ENCODE measurements around the gene NAA35.
"Not testable (repeated sequence)": the region's sequence is repeated elsewhere in the genome, so short reads cannot be mapped to it uniquely, and the experiment has no call there.

Gene NAA35

GRCh38 chr9:86034863-86035734 is 94.2 kb downstream of the NAA35 start:
- DNase-seq (ENCODE audit: low read depth), result peak; percentile 53

GRCh38 chr9:86035827-86036440 is 95.0 kb downstream of the NAA35 start:
- DNase-seq (ENCODE audit: low read depth), result no peak

- no peak for DNase-seq (ENCODE audit: low read depth)
Observed at GRCh38 chr9:86036555-86036954, 95.6 kb downstream of the NAA35 start.

GRCh38 chr9:86039991-86040860 is 99.3 kb downstream of the NAA35 start:
- peak; percentile 31 for DNase-seq (ENCODE audit: low read depth)

- DNase-seq (ENCODE audit: low read depth), result no peak
Observed at GRCh38 chr9:86040861-86041155, 99.9 kb downstream of the NAA35 start.

GRCh38 chr9:86041311-86041741 is 100.4 kb downstream of the NAA35 start:
- DNase-seq (ENCODE audit: low read depth), result no peak

GRCh38 chr9:86042199-86042978 is 101.4 kb downstream of the NAA35 start:
- DNase-seq (ENCODE audit: low read depth), result no peak

GRCh38 chr9:86043586-86043985 is 102.6 kb downstream of the NAA35 start:
- no peak for DNase-seq (ENCODE audit: low read depth)

- DNase-seq (ENCODE audit: low read depth), result no peak
Observed at GRCh38 chr9:86043999-86044398, 103.1 kb downstream of the NAA35 start.

GRCh38 chr9:86045654-86046053 is 104.7 kb downstream of the NAA35 start:
- no peak for DNase-seq (ENCODE audit: low read depth)

- no peak for DNase-seq (ENCODE audit: low read depth)
Observed at GRCh38 chr9:86046071-86046636, 105.2 kb downstream of the NAA35 start.

- no peak for DNase-seq (ENCODE audit: low read depth)
Observed at GRCh38 chr9:86046930-86047341, 106.0 kb downstream of the NAA35 start.

GRCh38 chr9:86047361-86047760 is 106.4 kb downstream of the NAA35 start:
- no peak for DNase-seq (ENCODE audit: low read depth)

GRCh38 chr9:86048018-86048742 is 107.2 kb downstream of the NAA35 start:
- not testable (repeated sequence) for DNase-seq (ENCODE audit: low read depth)

- no peak for DNase-seq (ENCODE audit: low read depth)
Observed at GRCh38 chr9:86052556-86053468, 111.9 kb downstream of the NAA35 start.

GRCh38 chr9:86054695-86055094 is 113.7 kb downstream of the NAA35 start:
- DNase-seq (ENCODE audit: low read depth), result no peak

GRCh38 chr9:86057491-86057890 is 116.5 kb downstream of the NAA35 start:
- no peak for DNase-seq (ENCODE audit: low read depth)

GRCh38 chr9:86061972-86062739 is 121.2 kb downstream of the NAA35 start:
- DNase-seq (ENCODE audit: low read depth), result no peak

Data from EH (cell line).